SU-DHL-6 (cell line): ENCODE data around the gene ADNP.

ENCODE experiments used
- CTCF ChIP-seq: fragments of 200-600 bp; sonication (generic); IDR thresholded peaks from one replicate; pipeline ENCODE4 v1.5.1; 2017; ENCODE audit warnings: antibody characterized with exemption, mild to moderate bottlenecking, low read length, moderate library complexity; ENCODE audit not compliant: insufficient read depth, poor library complexity, severe bottlenecking
- EZH2phosphoT487 ChIP-seq: fragments of 200-600 bp; sonication (generic), shearing (Covaris generic); conservative IDR thresholded peaks from 2 replicates; pipeline ENCODE4 v1.6.1; 2018; ENCODE audit warnings: mild to moderate bottlenecking, antibody characterized with exemption, low read length, moderate library complexity, mixed read lengths

- TF ChIP-seq CTCF (no peak), EZH2phosphoT487 (no peak)
These were observed 36.0 kb downstream of the ADNP start for GRCh38 chr20:50895111-50895830.
